Coronary artery (tissue), 2 donors: Measurements from ENCODE around the gene ZNF488.

Experiments
- DNase-seq: peaks from one replicate; pipeline ENCODE4 v3.0.0-alpha.2; 2017; ENCODE audit warnings: low spot score
- H3K27ac ChIP-seq, 2 donors: fragments of 200-600 bp; sonication (generic); one replicate each; pipeline ENCODE4 v1.5.1; 2016 to 2019
- H3K4me3 ChIP-seq: fragments of 200-600 bp; sonication (generic); 2 replicates; pipeline ENCODE4 v1.5.1; 2016; ENCODE audit warnings: mild to moderate bottlenecking, moderate library complexity
- TF ChIP-seq, protein P1 (sequence below): fragments of 200-600 bp; sonication (generic); IDR thresholded peaks from one replicate; pipeline ENCODE4 v1.5.1; 2019; ENCODE audit warnings: antibody characterized with exemption

Gene ZNF488

GRCh38 chr10:47384148-47384921 is at the start of gene ZNF488:
Gene ZNF488 (minus strand): TSS chr10:47384293. CDS start chr10:47368829, 15,464 bp downstream.
- TF ChIP-seq, protein P1, sequence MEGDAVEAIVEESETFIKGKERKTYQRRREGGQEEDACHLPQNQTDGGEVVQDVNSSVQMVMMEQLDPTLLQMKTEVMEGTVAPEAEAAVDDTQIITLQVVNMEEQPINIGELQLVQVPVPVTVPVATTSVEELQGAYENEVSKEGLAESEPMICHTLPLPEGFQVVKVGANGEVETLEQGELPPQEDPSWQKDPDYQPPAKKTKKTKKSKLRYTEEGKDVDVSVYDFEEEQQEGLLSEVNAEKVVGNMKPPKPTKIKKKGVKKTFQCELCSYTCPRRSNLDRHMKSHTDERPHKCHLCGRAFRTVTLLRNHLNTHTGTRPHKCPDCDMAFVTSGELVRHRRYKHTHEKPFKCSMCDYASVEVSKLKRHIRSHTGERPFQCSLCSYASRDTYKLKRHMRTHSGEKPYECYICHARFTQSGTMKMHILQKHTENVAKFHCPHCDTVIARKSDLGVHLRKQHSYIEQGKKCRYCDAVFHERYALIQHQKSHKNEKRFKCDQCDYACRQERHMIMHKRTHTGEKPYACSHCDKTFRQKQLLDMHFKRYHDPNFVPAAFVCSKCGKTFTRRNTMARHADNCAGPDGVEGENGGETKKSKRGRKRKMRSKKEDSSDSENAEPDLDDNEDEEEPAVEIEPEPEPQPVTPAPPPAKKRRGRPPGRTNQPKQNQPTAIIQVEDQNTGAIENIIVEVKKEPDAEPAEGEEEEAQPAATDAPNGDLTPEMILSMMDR = no peak
- H3K4me3 ChIP-seq = peak within 1 kb of the TSS; percentile 99
- H3K27ac ChIP-seq = peak within 1 kb of the TSS; percentile 70 to 92
- DNase-seq = peak; percentile 84

- H3K4me3 ChIP-seq = no peak overlapping the region
- TF ChIP-seq, protein P1 = no peak
- no peak overlapping the region for H3K27ac ChIP-seq
- DNase-seq = no peak
These were observed 41.8 kb upstream of the ZNF488 start for GRCh38 chr10:47425813-47426419.

- TF ChIP-seq, protein P1 = no peak
- no peak overlapping the region for H3K4me3 ChIP-seq
- DNase-seq = no peak
- H3K27ac ChIP-seq = no peak overlapping the region
These were observed 40.1 kb upstream of the ZNF488 start for GRCh38 chr10:47424231-47424630.

GRCh38 chr10:47423476-47423875 is 39.4 kb upstream of the ZNF488 start:
- TF ChIP-seq, protein P1 = no peak
- Histone ChIP-seq H3K4me3 (no peak overlapping the region), H3K27ac (no peak overlapping the region)
- no peak for DNase-seq

DNA sequence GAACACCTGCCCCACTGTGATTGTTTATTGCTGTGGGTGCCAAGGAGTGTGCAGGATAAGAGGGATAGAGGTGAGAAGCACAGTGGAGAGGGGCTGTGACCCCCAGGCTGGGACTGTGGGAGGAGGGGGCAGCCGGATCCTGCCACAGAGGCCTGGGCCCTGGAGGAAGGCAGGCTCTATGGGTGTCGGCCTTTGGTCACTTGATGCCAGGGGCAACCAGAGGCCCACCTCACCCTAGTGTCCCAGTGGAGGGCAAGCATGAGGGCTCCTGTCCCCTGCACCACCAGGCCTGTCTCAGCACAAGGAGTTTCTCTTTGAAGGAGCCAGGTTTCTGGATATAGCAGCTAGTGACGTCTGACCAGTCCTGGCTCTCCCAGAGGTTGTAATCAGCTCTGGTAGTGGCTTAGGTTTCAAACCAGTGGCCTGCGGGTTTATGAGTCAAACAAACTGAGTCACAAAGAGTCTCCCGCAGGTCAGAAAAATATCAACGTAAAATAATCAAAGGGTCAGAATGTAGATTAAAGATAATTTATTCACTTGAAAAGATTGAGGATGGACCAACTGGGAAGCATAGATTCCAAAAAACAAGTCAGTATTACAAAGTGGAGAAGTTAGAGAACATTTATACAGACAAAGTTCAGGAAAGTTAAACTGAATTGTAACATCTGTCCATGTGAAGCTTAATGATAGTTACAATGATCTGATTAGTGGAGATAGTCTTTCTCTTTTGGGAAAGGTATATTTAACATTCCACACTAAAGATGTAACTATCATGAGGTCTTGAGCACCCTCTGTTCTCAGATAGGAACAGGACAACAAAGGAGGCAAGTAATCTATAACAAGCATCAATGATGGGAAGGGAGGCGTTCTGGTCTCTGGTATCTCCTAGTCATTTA is 37.2 kb upstream of the ZNF488 start:
- Histone ChIP-seq H3K4me3 (no peak overlapping the region), H3K27ac (no peak overlapping the region)
- TF ChIP-seq, protein P1 = no peak
- DNase-seq = no peak

- Histone ChIP-seq H3K4me3 (no peak overlapping the region), H3K27ac (no peak overlapping the region)
- no peak for DNase-seq
- TF ChIP-seq, protein P1 = no peak
These were observed 36.4 kb upstream of the ZNF488 start for GRCh38 chr10:47420305-47421056.
